ENCODE measurements around the gene MVK.
"Not testable (repeated sequence)": the region's sequence is repeated elsewhere in the genome, so short reads cannot be mapped to it uniquely, and the experiment has no call there.

MVK gene

GRCh38 chr12:109592195-109592904 is 18.8 kb downstream of the MVK start:
- no peak for DNase-seq

DNA sequence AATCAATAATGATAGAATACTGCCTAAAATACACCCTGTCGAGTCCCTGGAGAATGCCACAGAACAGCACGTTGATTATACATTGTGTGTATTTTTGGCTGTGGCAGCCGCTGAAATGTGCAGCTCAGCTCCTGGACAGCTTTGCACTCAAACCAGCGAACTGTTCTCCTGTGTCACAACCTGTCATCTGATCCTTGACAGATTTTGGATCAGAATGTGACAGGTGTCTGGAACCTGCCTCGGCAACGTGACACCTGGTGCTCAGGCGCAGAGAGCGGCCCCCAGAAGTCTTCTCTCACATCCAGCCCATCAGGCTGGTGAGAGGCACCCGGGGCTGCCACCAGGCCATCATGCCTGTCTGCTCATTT is 19.3 kb downstream of the MVK start:
- no peak for DNase-seq

DNA sequence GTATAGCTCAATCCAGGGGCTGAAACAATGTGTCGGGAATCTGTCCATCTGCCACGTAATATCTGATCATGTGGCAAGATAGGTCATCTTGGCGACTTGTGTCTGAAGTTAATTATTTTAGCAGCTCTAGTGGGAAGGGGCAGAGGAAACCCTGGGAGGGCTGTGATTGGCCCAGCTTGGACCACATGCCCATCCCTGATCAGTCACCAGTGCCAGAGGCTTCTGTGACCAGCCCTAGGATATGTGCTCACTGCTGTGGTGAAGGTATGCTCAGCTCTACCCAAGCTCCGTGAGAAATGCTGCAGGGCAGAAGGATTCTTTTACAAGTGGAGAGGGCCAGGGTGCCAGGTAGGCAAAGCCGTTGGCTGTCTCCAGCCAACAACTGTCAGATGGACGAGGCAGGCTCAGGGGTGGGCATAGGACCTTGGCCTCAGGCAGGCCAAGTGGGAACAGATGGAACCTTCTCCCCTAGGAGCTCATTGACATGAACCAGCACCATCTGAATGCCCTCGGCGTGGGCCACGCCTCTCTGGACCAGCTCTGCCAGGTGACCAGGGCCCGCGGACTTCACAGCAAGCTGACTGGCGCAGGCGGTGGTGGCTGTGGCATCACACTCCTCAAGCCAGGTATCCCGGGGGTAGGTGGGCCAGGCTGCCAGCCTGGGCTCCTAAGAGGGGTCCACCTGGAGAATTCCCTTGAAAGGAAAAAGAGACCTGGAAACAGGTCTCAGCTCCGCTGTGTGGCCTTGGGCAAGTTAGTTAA is 21.1 kb downstream of the MVK start:
- no peak for DNase-seq

DNA sequence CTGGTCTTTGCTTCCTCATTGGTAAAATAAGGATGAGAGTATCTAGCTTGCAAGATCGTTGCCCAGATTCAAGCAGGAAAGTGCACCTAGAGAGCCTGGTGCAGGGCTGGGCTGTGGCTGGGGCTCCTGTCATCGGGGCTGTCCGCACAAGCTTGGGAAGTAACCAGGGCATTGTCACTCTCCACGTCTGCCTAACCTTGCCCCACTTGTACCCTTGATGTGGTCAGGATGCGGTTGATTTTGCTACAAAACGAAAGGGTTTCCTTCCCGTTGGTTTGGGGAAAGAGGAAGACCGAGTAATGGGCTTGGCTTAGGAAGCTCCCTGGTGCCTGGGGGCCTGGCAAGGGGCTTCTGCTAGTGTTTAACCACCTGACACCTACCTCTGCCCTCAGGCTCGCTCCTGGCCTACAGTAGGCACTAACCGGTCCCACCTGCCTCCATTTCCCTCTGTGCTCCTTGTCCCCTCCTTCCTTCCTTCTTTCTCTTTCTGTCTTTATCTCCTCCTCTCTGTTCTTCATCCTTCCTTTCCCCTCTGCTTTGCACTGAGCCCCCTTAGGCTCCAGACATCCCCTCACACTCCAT is 21.8 kb downstream of the MVK start:
- peak; percentile 3 for DNase-seq

- DNase-seq = no peak
Observed at GRCh38 chr12:109596418-109597244, 23.0 kb downstream of the MVK start.

DNA sequence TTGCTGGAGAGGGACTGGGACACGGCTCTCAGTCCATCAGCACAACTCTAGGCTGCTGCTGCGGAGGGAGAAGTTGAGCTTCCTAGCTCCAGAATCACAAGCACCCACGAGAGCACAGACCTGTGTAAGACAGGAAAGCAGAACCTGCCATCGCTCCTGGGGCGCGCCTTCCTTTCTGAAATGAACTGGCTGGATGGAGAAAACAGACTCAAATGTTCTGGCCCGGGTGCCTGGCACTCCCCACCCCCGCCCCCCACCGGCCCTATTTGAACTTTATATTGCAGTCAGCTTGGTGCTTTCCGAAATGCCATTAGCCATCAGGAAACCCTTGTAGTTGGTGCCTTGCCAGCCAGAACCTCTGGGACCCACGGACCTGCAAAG is 23.8 kb downstream of the MVK start:
- DNase-seq = no peak

GRCh38 chr12:109597795-109598427 is 24.3 kb downstream of the MVK start:
- DNase-seq = peak; percentile 58

GRCh38 chr12:109598428-109598854 is 24.8 kb downstream of the MVK start:
- no peak for DNase-seq

- no peak for DNase-seq
Observed at GRCh38 chr12:109599087-109599486, 25.5 kb downstream of the MVK start.

GRCh38 chr12:109600481-109600880 is 26.9 kb downstream of the MVK start:
- DNase-seq = no peak

- no peak for DNase-seq
Observed at GRCh38 chr12:109600995-109601394, 27.4 kb downstream of the MVK start.

DNA sequence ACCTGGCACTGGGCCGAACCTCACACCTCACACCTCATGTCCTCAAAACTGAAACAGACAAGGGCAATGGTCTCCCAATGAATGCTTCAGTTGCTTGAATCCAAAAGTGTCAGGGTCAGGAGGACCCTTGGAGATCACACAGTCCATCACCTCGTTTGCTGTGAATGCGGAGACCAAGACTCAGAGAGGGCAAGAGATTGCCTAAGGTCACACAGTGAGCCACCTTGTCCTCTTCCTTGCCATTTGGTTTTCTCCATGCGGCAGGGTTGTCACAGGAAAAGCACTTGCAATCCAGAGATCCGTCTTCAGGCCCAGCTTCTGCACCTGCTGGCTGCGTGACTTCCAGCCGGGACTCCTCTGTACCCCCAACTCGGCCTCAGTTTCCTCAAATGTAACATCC is 28.0 kb downstream of the MVK start:
- DNase-seq = no peak

- DNase-seq = not testable (repeated sequence)
Observed at GRCh38 chr12:109602132-109602531, 28.5 kb downstream of the MVK start.

DNA sequence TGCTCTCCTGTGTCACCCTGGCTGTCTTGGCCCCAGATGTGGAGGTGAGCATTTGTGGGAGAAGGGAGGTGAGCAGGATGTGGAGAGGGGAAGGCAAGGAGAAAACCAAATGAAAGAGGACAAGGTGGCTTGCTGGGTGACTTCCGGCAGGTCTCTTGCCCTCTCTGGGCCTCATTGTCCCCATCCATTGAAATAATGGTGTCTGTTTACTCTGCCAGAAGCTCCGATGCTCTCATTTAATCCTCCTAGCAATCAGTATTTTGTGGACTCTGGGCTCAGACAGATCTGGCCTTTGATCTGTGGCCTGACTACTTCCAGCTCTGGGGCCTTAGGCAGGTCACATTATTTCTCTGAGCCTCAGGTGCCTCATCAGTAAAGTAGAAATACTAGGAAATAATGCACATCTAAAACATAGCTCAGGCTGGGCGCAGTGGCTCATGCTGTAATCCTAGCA is 30.6 kb downstream of the MVK start:
- DNase-seq = no peak

DNA sequence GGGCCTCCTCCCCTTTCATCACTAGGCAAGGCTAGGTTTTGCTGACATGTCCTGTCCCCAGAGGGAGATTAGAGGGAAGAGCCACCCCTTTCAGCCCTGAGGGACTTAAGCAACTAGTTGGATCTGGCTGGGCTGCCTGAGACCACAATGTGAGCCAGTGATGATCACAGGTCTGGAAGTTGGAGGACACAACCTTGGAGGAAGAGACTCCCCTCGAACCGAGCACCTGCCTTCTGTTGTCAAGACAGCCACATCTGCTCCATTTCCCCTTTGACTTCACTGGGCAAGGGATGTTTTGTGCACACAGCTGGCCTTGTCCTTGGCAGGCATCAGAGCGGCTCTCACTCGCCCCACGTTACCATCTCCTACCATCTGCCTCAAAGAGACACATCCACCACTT is 31.4 kb downstream of the MVK start:
- no peak for DNase-seq

DNA sequence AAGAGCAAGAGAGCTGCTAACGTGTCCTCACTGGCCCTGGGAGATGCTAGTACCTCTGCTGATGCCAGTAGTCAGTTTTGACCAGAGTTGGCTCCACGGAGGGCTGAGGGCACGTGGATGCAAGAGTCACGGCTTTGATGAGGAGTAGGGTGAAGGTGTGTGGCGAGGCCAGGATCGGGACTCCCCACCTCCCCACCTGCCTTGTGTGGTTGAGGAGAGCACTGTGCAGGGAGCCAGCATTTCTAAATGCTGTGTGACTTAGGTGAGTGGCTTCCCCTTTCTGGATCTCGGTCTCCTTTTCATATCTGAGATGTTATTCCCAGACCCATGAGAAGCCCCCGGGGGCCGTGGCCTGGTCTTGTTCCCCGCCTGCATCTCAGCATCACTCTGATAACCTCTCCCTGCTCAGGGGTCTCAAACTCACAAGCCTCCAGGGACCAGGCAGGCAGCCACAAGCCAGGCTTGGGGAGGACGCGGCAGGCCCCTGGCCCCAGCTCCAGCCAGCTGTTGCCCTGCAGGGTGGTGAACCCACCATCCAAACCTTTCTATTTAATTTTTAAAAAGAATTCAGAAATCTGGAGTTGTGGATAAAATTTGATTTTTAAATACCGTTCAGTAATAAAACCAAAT is 32.1 kb downstream of the MVK start:
- no peak for DNase-seq

DNA sequence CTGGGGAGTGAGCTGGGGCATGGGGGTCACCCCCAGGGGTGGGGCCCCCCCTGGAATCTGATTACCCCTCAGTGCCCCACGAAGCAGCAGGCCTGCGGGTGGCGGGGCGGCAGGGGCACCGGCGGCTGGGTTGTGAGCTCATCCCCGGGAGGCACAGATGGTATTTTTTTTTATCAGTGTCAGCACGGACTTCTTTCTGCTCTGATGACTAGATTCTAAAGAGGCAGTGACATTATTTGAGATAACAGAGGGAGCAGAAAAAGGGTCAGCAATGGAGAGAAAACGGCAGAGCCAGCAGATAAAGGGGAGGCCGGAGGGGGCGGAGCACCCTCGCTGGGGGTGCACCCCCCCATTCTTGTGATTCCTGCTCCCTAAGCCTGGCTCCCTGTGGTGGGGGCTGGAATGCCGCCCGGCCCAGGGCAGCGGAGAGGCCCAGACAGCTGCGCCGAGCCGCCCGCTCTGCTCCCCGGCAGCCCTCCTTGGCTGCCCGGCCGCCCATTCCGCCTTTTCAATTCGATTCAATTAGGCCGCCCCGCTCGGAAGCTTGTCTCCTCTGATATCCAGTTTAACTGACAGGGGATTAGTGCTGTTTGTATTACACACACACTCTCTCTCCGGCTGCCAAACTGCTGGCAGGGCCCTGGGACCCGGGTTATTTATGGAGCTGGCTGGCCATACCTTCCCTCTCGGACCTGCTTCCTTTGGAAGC is 32.9 kb downstream of the MVK start:
- no peak for DNase-seq

- no peak for DNase-seq
Observed at GRCh38 chr12:109607618-109608017, 34.0 kb downstream of the MVK start.

DNA sequence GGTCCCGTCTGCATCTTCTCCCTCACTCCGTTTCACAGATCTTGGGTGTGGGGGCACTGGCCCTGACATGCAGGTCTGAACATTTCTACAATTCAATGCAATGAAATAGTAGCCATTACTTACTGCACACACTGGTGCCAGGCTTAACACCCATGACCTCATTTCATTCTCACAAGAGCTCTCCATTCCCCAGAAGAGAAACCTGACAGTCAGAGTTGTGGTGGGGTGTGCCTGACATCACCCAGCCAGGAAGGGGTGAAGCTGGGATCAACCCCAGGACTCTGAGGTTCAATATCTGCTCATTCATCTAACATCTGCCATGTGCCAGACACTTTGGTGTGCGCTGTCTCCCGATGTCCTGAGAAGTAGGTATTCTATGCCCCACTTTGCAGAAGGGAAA is 34.7 kb downstream of the MVK start:
- no peak for DNase-seq

GRCh38 chr12:109608793-109609192 is 35.2 kb downstream of the MVK start:
- no peak for DNase-seq

DNA sequence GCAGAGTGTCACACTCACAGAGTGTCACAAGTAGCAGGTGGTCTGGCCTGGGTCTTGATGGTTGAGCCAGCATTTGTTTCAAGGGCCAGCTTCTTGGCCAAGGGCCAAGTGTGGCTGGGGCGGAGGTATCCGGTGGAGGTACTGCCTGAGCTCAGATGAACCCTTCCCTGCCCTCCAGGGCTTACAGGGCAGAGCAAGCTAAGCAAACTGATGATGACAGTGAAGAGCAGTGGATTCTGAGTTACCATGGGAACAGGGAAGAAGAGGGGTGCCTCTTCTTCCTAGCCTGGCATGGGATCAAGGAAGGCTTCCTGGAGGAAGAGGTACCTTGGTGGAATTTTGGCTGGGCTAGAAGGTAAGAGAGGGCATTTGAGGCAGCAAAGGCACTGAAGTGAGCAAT is 35.7 kb downstream of the MVK start:
- no peak for DNase-seq

DNA sequence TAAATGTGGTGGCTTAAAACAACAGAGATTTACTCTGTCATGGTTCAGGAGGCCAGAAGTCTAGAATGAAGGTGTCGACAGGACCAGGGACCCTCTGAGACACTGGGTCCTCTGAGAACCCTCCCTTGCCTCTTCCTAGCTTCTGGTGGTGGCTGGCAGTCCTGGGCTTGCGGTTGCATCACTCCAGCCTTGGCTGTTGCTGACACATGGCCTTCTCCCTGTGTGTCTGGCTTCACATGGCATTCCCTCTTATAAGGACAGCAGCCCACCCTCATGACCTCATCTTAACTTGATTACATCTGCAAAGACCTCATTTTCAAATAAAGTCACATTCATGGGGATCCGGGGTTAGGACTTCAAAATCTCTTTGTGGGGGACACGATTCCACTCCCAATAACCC is 36.9 kb downstream of the MVK start:
- no peak for DNase-seq
